HepG2 (cell line): ENCODE data around the gene TEDC1. TPM values are rescaled to one million over a fixed set of nuclear protein-coding genes. Genes with fewer than 3 reads are reported as not detected.

Experiments
- CBX1 ChIP-seq: IDR thresholded peaks from one replicate; pipeline ENCODE4 v1.6.1; 2016; ENCODE audit warnings: antibody characterized with exemption, low read depth
- MAFK ChIP-seq, 2 experiments: IDR thresholded peaks in 1 of 2; conservative IDR thresholded peaks in 1 of 2; 2 replicates each; pipeline ENCODE4 v1.6.1; 2011; ENCODE audit warnings: improper control_type of control experiment in 2 of 2, low read length in 2 of 2
- MED1 ChIP-seq: sonication (generic); formaldehyde crosslinking; IDR thresholded peaks from 2 replicates; pipeline ENCODE4 v1.4.0; 2020; ENCODE audit warnings: missing genetic modification reagents
- MXI1 ChIP-seq: IDR thresholded peaks from 3 replicates; pipeline ENCODE4 v1.6.1; 2012; ENCODE audit warnings: low read depth, low read length, inconsistent platforms, borderline replicate concordance
- NCOA2 ChIP-seq: sonication (generic); formaldehyde crosslinking; IDR thresholded peaks from 2 replicates; pipeline ENCODE4 v1.8.0; 2022; ENCODE audit warnings: inconsistent platforms
- NONO ChIP-seq, 2 experiments: fragments of 450-650 bp in 1 of 2; sonication (generic) in 1 of 2; formaldehyde crosslinking in 1 of 2; IDR thresholded peaks in 1 of 2; conservative IDR thresholded peaks in 1 of 2; 2 replicates each; pipeline versions ENCODE4 v1.6.1 to v1.8.0; 2017 to 2022; ENCODE audit warnings: mild to moderate bottlenecking in 1 of 2, missing genetic modification reagents in 1 of 2, moderate library complexity in 1 of 2
- NR2C2 ChIP-seq: sonication (generic); formaldehyde crosslinking; IDR thresholded peaks from 2 replicates; pipeline ENCODE4 v1.4.0; 2020; ENCODE audit warnings: missing genetic modification reagents, mild to moderate bottlenecking, moderate library complexity, borderline replicate concordance
- RNF219 ChIP-seq: sonication (generic); formaldehyde crosslinking; IDR thresholded peaks from 2 replicates; pipeline ENCODE4 v1.5.0; 2020; ENCODE audit warnings: mild to moderate bottlenecking, missing genetic modification reagents
- SP1 ChIP-seq, 2 experiments: fragments of 450-650 bp in 1 of 2; sonication (generic) in 1 of 2; formaldehyde crosslinking in 1 of 2; IDR thresholded peaks; 2 replicates each; pipeline versions ENCODE4 v1.4.0 to v1.6.1; 2016 to 2020; ENCODE audit warnings: missing genetic modification reagents in 1 of 2
- STAG1 ChIP-seq: sonication (generic); formaldehyde crosslinking; IDR thresholded peaks from 2 replicates; pipeline ENCODE4 v1.4.0; 2020; ENCODE audit warnings: missing genetic modification reagents
- TFE3 ChIP-seq: IDR thresholded peaks from 2 replicates; pipeline ENCODE4 v1.6.1; 2016
- ZBTB10 ChIP-seq: sonication (generic); formaldehyde crosslinking; IDR thresholded peaks from 2 replicates; pipeline ENCODE4 v1.4.0; 2020; ENCODE audit warnings: missing genetic modification reagents, borderline replicate concordance
- ZEB1 ChIP-seq: IDR thresholded peaks from 2 replicates; pipeline ENCODE4 v1.6.1; 2012; ENCODE audit warnings: mild to moderate bottlenecking, low read depth, inconsistent platforms; ENCODE audit not compliant: insufficient replicate concordance
- ZKSCAN5 ChIP-seq: sonication (generic); formaldehyde crosslinking; IDR thresholded peaks from 2 replicates; pipeline ENCODE4 v1.5.1; 2020; ENCODE audit warnings: mild to moderate bottlenecking, missing genetic modification reagents
- ZNF143 ChIP-seq: sonication (generic); formaldehyde crosslinking; IDR thresholded peaks from 2 replicates; pipeline ENCODE4 v1.4.0; 2020; ENCODE audit warnings: missing genetic modification reagents
- ZNF282 ChIP-seq: fragments of 450-650 bp; IDR thresholded peaks from 2 replicates; pipeline ENCODE4 v1.6.1; 2018; ENCODE audit not compliant: partially characterized antibody
- ZNF576 ChIP-seq: sonication (generic); formaldehyde crosslinking; IDR thresholded peaks from 2 replicates; pipeline ENCODE4 v1.4.0; 2020; ENCODE audit warnings: mild to moderate bottlenecking, missing genetic modification reagents
- ZNF619 ChIP-seq: sonication (generic); formaldehyde crosslinking; IDR thresholded peaks from 2 replicates; pipeline ENCODE4 v1.4.0; 2020; ENCODE audit warnings: mild to moderate bottlenecking, missing genetic modification reagents
- ZNF770 ChIP-seq: sonication (generic); formaldehyde crosslinking; IDR thresholded peaks from 2 replicates; pipeline ENCODE4 v1.5.0; 2020; ENCODE audit warnings: mild to moderate bottlenecking, missing genetic modification reagents
- ZSCAN31 ChIP-seq: sonication (generic); formaldehyde crosslinking; IDR thresholded peaks from 2 replicates; pipeline ENCODE4 v1.5.0; 2020; ENCODE audit warnings: low read depth, mild to moderate bottlenecking, missing genetic modification reagents
- polyA plus RNA-seq, 8 experiments: library from polyadenylated mRNA; depleted of rRNA in 3 of 8; stranded (reverse) in 7 of 8; unstranded in 1 of 8; fragments of >200 nt; fragmentation: Illumina TruSeq in 4 of 8; extraction: Trizol in 4 of 8; gene quantifications; 2 replicates each; pipeline versions ENCODE4 v1.2.1 to v1.2.3, GENCODE V29; 2011 to 2016; ENCODE audit warnings: low read depth in 4 of 8, missing spikeins in 1 of 8, mixed read lengths in 1 of 8; ENCODE audit not compliant: insufficient read depth in 1 of 8
- total RNA-seq, 5 experiments: library from RNA; depleted of rRNA; stranded (reverse); fragments of >200 nt; fragmentation: Illumina TruSeq; extraction: Trizol; gene quantifications; 2 replicates each; pipeline ENCODE4 v1.2.3, GENCODE V29; 2016; ENCODE audit warnings: low read depth in 1 of 5

The TEDC1 gene
- total and polyA plus RNA-seq, 2 of the 13 experiments (the other 11 are each of a cell fraction or from before 2014, with no cell fraction given), result 5.7 to 27.4 TPM

- TF ChIP-seq STAG1 (CRISPR knock-in tag) (peak; percentile 41), ZNF770 (CRISPR knock-in tag) (peak; percentile 36; the same call in 1 of the 2 replicates), ZNF619 (CRISPR knock-in tag) (no peak), ZBTB10 (CRISPR knock-in tag) (no peak), MED1 (CRISPR knock-in tag) (no peak), NONO (IDR thresholded peaks at IDR 0.05) (no peak), NONO (CRISPR knock-in tag; conservative IDR thresholded peaks at IDR 0.05) (peak; percentile 46; the same call in 1 of the 2 replicates), NCOA2 (CRISPR knock-in tag) (no peak; the same call in 1 of the 2 replicates), MAFK (conservative IDR thresholded peaks at IDR 0.05 in 1 of 2, IDR thresholded peaks at IDR 0.05 in 1 of 2; ENCODE audit: low read length in 2 of 2) (no peak), CBX1 (no peak), TFE3 (no peak), MXI1 (peak; percentile 44; the same call in 1 of the 3 replicates), ZKSCAN5 (CRISPR knock-in tag) (no peak), ZNF282 (no peak), RNF219 (CRISPR knock-in tag) (no peak), ZNF576 (no peak), ZEB1 (no peak), SP1 (IDR thresholded peaks at IDR 0.05) (no peak), SP1 (CRISPR knock-in tag; IDR thresholded peaks at IDR 0.05) (peak; percentile 11; the same call in 1 of the 2 replicates), ZSCAN31 (0 out of 2 replicates have a peak, but pooled peaks have one; percentile 51), ZNF143 (no peak), NR2C2 (CRISPR knock-in tag) (no peak)
Measured at GRCh38 chr14:105489542-105490266, 1.3 kb upstream of the TEDC1 start (continued).
